Body of pancreas (tissue), 4 donors: ENCODE measurements around the gene COL7A1.

ENCODE experiments used
- POLR2A ChIP-seq, 3 donors: fragments of 450-650 bp; IDR thresholded peaks; one replicate each; pipeline ENCODE4 v1.6.1; 2016; ENCODE audit warnings: antibody characterized with exemption in 3 of 3, mild to moderate bottlenecking in 2 of 3
- TF ChIP-seq, protein P1 (sequence below), 7 experiments: fragments of 450-650 bp in 4 of 7; fragments of 200-600 bp in 3 of 7; sonication (generic) in 3 of 7; IDR thresholded peaks; one replicate each; pipeline ENCODE4 v1.5.1; 2016 to 2019; ENCODE audit warnings: antibody characterized with exemption in 7 of 7

DNA sequence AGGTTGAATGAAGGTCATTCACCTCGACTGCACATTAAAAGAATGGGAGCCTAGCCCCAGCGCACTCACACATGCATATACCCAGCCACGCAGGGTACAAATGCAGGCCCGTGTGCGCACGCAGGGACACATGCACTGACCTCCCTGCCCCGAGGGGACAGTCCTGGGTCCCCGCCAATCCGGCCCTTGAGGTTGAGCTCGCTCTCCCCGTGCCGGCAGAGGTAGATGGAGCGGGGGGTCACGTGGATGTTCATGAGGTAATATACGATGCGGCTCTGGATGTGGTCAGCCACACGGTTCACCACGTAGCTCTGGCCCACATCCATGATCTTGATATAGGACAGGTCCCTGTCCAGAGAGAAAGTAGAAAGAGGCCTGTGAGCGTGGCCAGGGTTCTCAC, 59.0 kb downstream of the COL7A1 start:
- TF ChIP-seq, protein P1, sequence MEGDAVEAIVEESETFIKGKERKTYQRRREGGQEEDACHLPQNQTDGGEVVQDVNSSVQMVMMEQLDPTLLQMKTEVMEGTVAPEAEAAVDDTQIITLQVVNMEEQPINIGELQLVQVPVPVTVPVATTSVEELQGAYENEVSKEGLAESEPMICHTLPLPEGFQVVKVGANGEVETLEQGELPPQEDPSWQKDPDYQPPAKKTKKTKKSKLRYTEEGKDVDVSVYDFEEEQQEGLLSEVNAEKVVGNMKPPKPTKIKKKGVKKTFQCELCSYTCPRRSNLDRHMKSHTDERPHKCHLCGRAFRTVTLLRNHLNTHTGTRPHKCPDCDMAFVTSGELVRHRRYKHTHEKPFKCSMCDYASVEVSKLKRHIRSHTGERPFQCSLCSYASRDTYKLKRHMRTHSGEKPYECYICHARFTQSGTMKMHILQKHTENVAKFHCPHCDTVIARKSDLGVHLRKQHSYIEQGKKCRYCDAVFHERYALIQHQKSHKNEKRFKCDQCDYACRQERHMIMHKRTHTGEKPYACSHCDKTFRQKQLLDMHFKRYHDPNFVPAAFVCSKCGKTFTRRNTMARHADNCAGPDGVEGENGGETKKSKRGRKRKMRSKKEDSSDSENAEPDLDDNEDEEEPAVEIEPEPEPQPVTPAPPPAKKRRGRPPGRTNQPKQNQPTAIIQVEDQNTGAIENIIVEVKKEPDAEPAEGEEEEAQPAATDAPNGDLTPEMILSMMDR (IDR thresholded peaks at IDR 0.05), result no peak
- TF ChIP-seq POLR2A (IDR thresholded peaks at IDR 0.05), result no peak
